Measurements from ENCODE around the gene GPR132. TPM values are rescaled to one million over a fixed set of nuclear protein-coding genes. Genes with fewer than 3 reads are reported as not detected.

The GPR132 gene
- total and polyA plus RNA-seq, 10 of the 15 experiments (the other 5 are each of a cell fraction or from before 2014, with no cell fraction given), result 1.9 to 49.3 (median 20.4) TPM

DNA sequence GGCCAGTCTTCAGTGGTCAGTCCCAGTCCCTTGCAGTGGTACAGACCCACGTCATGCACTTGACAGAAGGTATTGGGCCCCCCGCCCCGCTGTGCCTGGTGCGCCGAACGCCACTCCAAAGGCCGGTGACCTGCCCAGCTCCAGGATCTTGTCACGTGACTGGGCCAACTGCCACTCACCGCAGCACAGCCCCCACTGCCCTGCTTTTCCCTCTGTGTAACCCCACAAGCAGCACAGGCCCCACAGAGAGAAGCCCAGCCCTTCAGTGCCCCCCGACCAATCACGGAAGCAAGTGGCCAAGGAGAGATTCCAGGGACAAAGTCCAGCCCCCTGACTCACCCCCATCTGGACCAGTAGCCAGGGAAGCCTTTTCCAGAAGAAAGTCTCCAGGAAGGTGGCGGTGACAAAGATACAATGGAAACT is 498 bp downstream of the GPR132 start (continued):
- TF ChIP-seq JUNB (IDR thresholded peaks at IDR 0.05) (no peak), KDM1A (IDR thresholded peaks at IDR 0.05; ENCODE audit: borderline replicate concordance) (no peak), SMC3 (IDR thresholded peaks at IDR 0.05; ENCODE audit: borderline replicate concordance, low read length) (no peak), SREBF2 (IDR thresholded peaks at IDR 0.05; ENCODE audit: low read length) (0 out of 2 replicates have a peak, but pooled peaks have one; percentile 18), PRDM15 (CRISPR knock-in tag; IDR thresholded peaks at IDR 0.05) (peak; percentile 88), SP1 (IDR thresholded peaks at IDR 0.05; ENCODE audit: low read depth, low read length) (peak; percentile 9), CREB1 (IDR thresholded peaks at IDR 0.05; ENCODE audit: low read depth) (no peak), BACH1 (IDR thresholded peaks at IDR 0.05; ENCODE audit: borderline replicate concordance) (peak; percentile 66), ETV6 (conservative IDR thresholded peaks at IDR 0.05 in 1 of 2, IDR thresholded peaks at IDR 0.05 in 1 of 2; ENCODE audit: borderline replicate concordance in 1 of 2, low read depth in 1 of 2) (no peak), CREM (IDR thresholded peaks at IDR 0.05; ENCODE audit: low read depth) (0 out of 2 replicates have a peak, but pooled peaks have one; percentile 26), SREBF1 (IDR thresholded peaks at IDR 0.05; ENCODE audit: low read length) (no peak), PBX3 (IDR thresholded peaks at IDR 0.05; ENCODE audit: insufficient replicate concordance, low read depth, low read length) (peak; percentile 85), MLLT1 (IDR thresholded peaks at IDR 0.05) (peak; percentile 6; the same call in 1 of the 2 replicates), POU2F2 (IDR thresholded peaks at IDR 0.05; ENCODE audit: borderline replicate concordance, low read depth, low read length) (peak; percentile 49; the same call in 2 of the 3 replicates), TCF3 (IDR thresholded peaks at IDR 0.05; ENCODE audit: borderline replicate concordance, insufficient read depth, low read depth, low read length) (no peak), CHD1 (IDR thresholded peaks at IDR 0.05; ENCODE audit: low read depth, low read length) (0 out of 2 replicates have a peak, but pooled peaks have one; percentile 56)
- TF ChIP-seq, protein P1, sequence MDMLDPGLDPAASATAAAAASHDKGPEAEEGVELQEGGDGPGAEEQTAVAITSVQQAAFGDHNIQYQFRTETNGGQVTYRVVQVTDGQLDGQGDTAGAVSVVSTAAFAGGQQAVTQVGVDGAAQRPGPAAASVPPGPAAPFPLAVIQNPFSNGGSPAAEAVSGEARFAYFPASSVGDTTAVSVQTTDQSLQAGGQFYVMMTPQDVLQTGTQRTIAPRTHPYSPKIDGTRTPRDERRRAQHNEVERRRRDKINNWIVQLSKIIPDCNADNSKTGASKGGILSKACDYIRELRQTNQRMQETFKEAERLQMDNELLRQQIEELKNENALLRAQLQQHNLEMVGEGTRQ (IDR thresholded peaks at IDR 0.05; ENCODE audit: borderline replicate concordance, low read depth, low read length), result peak; percentile 74
- TF ChIP-seq, protein P2, sequence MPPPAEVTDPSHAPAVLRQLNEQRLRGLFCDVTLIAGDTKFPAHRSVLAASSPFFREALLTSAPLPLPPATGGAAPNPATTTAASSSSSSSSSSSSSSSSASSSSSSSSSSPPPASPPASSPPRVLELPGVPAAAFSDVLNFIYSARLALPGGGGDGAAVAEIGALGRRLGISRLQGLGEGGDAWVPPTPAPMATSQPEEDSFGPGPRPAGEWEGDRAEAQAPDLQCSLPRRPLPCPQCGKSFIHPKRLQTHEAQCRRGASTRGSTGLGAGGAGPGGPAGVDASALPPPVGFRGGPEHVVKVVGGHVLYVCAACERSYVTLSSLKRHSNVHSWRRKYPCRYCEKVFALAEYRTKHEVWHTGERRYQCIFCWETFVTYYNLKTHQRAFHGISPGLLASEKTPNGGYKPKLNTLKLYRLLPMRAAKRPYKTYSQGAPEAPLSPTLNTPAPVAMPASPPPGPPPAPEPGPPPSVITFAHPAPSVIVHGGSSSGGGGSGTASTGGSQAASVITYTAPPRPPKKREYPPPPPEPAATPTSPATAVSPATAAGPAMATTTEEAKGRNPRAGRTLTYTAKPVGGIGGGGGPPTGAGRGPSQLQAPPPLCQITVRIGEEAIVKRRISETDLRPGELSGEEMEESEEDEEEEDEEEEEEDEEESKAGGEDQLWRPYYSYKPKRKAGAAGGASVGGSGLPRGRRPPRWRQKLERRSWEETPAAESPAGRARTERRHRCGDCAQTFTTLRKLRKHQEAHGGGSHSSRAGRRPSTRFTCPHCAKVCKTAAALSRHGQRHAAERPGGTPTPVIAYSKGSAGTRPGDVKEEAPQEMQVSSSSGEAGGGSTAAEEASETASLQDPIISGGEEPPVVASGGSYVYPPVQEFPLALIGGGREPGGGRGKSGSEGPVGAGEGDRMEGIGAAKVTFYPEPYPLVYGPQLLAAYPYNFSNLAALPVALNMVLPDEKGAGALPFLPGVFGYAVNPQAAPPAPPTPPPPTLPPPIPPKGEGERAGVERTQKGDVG (CRISPR knock-in tag; IDR thresholded peaks at IDR 0.05), result peak; percentile 81; the same call in 1 of the 2 replicates
